Neuron (in vitro differentiated cells): ENCODE data around the gene CST9.

Source experiments
- H2AFZ ChIP-seq: one replicate; pipeline ENCODE4 v1.6.1; 2013; ENCODE audit warnings: low read depth, mild to moderate bottlenecking, inconsistent platforms, low read length, moderate library complexity
- H3K27me3 ChIP-seq: one replicate; pipeline ENCODE4 v1.6.1; 2013; ENCODE audit warnings: low read length; ENCODE audit not compliant: insufficient read depth
- H3K36me3 ChIP-seq: one replicate; pipeline ENCODE4 v1.6.1; 2013; ENCODE audit warnings: low read length; ENCODE audit not compliant: insufficient read depth
- H3K4me1 ChIP-seq: one replicate; pipeline ENCODE4 v1.6.1; 2013; ENCODE audit warnings: low read length; ENCODE audit not compliant: insufficient read depth
- H3K4me3 ChIP-seq: 2 replicates; pipeline ENCODE4 v1.5.1; 2013; ENCODE audit warnings: mild to moderate bottlenecking, low read length, moderate library complexity
- H3K9me3 ChIP-seq: one replicate; pipeline ENCODE4 v1.6.1; 2013; ENCODE audit warnings: low read length

CST9 gene

DNA sequence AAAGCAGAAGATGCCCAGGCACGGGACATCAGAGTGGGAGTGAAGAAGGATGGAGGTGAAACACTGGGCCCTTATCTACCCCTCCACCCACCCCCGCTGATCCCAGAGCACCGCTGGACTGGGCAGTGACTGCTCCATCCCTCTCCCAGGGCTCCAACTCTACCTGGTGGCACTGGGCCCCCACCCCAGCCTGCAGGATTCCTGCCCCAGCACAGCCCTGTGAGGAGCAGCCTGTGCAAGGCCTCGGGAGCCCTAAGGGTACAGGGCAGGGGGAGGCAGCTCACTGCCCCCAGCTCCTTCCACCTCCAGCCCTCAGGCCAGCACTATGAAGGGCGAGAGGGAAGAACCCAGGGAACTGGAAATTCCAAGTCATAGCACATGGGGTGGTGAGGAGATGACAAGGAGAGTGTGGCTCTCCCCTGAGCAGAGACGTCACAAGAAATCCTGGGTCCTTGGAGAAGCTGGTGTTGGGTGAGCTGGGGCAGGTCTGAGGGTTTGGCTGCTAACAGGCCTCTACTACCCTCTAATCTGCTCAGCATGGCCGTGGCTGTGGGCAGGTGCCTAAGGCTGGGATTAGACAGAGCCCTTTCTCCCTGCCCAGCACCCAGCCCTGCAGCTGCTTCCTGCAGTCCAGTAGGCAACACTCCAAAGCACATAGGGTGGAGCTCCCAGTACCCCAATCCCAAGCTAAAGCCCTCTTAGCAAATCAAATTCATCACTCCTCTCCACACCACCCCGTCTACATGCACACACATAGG is 28.5 kb upstream of the CST9 start:
- Histone ChIP-seq H3K36me3 (peaks cover 16% of the 10 kb centered on the region), H2AFZ (no peak overlapping the region), H3K4me1 (peaks cover 12% of the 10 kb centered on the region), H3K9me3 (no peaks in the 10 kb centered on the region), H3K27me3 (no peaks in the 10 kb centered on the region), H3K4me3 (no peak overlapping the region)

DNA sequence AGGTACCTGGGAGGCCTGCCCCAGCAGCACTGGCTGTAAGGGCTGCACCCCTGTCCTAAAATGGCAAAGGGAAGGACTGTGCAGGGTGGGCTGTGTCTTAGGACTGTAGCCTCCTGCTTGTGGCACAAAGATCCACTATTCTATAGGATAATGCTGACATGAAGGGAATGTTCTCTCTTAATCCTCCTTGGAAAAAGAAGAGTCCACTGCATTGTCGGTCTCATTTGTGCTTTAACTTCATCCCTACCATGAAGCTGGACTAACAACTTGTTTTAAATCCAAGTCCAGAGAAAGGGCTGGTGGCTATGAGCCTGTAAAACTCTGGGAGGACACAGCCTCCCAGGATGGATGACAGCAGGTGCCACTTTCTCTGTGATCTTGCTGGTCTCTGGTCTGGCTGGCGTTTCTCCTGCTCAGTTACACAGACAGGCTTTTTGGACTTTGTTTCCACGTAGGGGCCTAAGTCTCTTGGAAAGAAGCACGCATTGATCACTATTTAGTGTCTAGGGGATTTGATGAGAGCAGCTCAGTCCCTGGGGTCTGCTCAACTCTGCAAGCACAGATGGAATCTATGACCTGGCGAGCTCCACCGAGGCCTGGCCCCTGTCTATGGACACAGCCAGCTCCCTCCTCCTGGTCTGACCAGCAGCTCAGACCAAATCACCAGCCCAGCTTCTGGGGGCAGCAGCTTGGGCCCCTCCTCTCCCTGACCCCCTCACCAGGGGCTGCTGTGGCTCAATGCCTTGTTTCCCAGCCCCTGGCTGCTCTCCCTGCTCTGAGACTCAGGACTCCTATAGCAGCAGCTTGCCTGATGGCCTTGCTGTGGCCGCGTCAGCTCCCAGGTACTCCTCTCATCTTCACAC is 27.2 kb upstream of the CST9 start:
- peaks cover 16% of the 10 kb centered on the region for H3K36me3 ChIP-seq
- H3K4me1 ChIP-seq = peaks cover 12% of the 10 kb centered on the region
- no peaks in the 10 kb centered on the region for H3K9me3 ChIP-seq
- no peak overlapping the region for H3K4me3 ChIP-seq
- H3K27me3 ChIP-seq = no peaks in the 10 kb centered on the region
- H2AFZ ChIP-seq = no peak overlapping the region

DNA sequence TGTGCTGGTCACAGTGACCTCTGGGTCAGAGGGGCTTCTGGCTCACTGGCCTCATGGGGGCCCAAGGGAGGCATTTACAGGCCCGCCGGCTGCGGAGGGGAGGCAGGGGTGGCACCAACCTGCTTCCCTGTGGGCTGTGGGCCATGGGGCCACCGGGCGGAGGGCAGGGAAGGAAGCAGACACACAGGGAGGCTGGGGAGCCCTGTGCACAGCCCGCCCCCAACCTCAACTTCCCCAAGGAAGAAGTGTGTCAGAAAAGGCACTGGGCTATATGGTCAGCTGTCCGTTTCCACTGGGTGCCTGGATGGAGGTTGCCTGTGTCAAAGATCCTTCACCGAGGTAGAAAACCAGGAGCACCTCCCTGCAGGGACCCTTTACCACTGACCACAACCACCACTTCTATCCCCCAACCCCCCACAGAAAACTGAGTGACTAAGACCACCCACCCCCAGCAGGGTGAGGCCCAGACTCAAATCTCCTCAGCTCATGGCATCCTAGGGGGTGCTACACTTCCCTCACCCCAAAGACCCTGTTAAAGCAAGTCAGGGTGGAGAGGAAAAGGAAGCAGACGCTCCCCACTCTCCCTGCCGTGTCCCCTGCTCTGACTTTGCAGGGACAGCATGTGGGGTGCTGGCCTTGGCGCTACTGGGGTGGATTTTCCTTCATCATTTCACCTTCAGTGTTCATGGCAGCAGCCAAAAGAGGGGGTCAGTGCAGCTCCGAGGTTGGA is 26.4 kb upstream of the CST9 start:
- no peak overlapping the region for H2AFZ ChIP-seq
- no peaks in the 10 kb centered on the region for H3K27me3 ChIP-seq
- no peak overlapping the region for H3K4me3 ChIP-seq
- no peaks in the 10 kb centered on the region for H3K9me3 ChIP-seq
- H3K36me3 ChIP-seq = peaks cover 16% of the 10 kb centered on the region
- peaks cover 12% of the 10 kb centered on the region for H3K4me1 ChIP-seq

DNA sequence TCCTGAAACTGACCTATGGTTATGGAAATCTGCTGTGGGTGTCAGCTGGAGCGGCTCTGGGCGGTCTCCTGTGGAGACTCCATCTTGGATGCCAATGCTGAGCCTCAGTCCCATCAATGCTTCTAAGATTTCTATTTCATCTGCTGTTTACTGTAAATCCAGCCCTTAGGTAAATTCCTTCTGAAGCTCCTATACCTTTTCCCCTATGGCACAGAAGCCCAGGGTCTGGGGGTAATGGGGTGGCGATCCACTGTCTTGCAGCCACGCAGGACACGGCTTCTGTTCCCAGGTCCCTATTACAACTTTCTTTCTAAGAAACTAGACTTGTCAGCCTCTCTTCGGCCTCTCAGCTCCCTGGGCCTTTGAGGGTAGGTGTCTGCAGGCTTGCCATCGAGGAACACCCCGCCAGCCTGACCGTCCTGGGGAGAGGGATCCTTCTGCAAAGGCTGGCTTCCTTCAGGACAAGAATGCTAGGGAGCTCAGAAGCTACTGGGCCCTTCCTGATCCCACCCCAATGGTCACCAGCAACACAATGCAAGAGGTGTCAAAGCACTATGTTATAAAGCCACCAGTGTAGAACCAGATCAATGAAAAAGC is 25.6 kb upstream of the CST9 start:
- Histone ChIP-seq H3K9me3 (no peaks in the 10 kb centered on the region), H2AFZ (no peak overlapping the region), H3K4me3 (no peak overlapping the region), H3K36me3 (peaks cover 16% of the 10 kb centered on the region), H3K27me3 (no peaks in the 10 kb centered on the region), H3K4me1 (peaks cover 4% of the 10 kb centered on the region)

DNA sequence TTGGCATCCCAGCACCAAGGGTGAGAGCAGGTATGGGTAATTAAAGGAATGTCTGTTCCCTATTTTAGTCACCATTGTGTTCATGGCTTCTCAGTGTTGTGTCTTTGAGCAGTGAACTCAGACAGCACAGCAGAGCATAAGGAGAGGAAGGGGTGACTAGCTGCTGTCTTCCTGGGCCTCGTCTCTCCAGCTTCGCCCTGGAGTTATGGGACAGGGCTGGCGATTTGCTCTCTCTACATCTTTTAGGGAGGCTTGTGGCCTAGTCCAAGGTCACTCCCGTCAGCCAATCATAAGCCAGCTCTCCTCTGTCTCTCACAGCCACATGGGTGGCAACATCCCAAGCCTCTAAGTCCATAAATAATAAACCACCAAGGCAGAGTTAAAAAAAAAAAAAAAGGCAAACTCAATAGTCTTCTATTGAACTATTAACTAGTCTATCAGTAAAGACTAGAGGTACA is 24.7 kb upstream of the CST9 start:
- no peak overlapping the region for H3K4me3 ChIP-seq
- H3K4me1 ChIP-seq = no peaks in the 10 kb centered on the region
- H3K27me3 ChIP-seq = no peaks in the 10 kb centered on the region
- H3K36me3 ChIP-seq = peaks cover 14% of the 10 kb centered on the region
- no peak overlapping the region for H2AFZ ChIP-seq
- H3K9me3 ChIP-seq = no peaks in the 10 kb centered on the region

DNA sequence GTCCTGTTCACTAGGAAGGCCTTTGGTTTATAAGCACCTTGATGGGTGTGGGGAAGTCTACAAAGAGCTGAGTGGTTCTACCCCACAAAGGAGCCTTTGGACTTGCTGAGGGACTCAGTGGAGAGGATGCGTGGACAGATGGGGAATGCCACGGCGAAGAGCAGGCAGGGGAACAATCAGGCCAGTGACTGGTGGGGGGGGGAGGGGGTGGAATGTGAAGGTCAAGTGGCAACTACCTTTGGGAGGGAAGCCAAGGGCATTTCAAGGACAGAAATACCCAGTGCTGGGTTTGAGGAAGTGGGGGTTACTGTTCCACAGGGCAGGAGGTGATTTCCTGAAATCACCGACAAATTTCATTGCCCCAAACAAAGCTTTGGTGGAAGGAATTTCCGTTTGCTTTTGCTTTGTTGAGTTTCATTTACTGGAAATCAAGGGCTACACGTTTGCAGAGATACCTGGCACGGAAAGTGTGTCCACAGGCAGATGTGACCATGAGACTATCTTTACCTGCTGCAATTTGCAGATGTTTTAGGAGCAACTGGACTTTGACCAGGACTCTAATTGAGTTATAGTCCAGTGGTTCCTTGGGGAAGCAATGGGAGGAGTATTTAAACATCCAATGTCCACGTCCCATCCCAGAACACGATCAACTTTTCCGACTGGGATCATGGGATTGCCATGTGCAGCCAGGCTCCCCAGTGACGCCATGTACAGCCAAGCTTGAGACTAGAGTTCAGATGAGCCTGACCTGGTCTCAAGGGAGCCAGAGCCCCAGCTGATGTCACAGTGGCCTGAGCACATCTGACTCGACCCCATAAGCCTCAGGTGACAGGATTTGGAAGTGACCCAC is 24.1 kb upstream of the CST9 start:
- H2AFZ ChIP-seq = no peak overlapping the region
- no peaks in the 10 kb centered on the region for H3K4me1 ChIP-seq
- H3K9me3 ChIP-seq = no peaks in the 10 kb centered on the region
- H3K36me3 ChIP-seq = peaks cover 12% of the 10 kb centered on the region
- H3K4me3 ChIP-seq = no peak overlapping the region
- no peaks in the 10 kb centered on the region for H3K27me3 ChIP-seq

DNA sequence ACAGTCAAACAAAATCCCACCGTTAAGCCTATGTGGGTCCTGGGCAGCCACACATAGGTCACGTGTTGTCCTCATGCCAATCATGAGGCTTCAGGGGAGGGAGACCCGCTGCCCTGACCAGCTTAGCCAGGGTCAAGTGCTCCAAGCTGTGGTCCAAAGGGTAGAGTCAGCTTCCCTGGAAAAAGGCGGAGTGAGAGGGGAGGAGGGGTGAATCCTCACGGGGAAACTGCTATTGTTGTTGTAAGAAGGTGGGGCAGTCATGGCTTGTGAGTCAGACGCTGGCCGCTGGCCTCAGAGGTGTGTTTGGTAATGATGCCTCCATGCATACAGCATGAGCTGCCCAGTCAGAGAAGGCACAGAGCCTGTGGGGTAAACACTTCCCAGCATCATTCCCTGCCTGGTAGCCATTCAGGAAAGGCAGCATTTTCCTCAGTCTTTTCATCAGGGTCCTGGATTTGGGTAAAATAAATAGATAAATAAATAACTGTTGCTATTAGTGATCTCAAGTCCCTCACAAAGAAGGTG is 23.4 kb upstream of the CST9 start:
- Histone ChIP-seq H3K4me1 (no peaks in the 10 kb centered on the region), H3K27me3 (no peaks in the 10 kb centered on the region), H3K9me3 (no peaks in the 10 kb centered on the region), H3K4me3 (no peak overlapping the region), H3K36me3 (peaks cover 12% of the 10 kb centered on the region), H2AFZ (no peak overlapping the region)

DNA sequence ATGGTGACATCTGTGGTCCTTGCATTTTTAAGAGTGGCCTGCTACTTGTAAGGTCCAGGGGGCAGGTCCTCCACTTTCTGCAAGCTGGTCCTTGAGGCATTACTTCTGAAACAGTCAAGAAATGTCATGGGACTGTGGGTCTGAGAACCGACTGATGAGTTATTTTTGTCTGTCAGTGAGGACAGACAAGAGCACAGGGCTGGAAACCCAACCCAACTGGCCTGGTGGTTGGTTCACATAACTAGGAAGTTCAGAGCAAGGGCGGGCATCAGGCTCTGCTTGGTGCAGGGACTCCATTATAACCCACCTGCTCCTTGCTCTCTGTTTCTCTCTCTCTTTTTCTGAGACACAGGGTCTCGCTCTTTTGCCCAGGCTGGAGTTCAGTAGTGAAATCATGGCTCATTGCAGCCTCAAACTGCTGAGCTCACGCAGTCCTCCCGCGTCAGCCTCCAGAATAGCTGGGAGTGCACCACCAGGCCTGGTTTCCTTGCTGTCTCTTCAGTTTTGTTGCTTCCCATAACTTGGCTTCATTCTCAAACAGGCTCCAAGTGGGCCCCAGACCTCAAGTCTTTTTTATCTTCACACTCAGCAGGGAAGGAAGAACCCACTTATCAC is 22.8 kb upstream of the CST9 start:
- H3K9me3 ChIP-seq = no peaks in the 10 kb centered on the region
- peaks cover 10% of the 10 kb centered on the region for H3K36me3 ChIP-seq
- H3K27me3 ChIP-seq = no peaks in the 10 kb centered on the region
- H3K4me3 ChIP-seq = no peak overlapping the region
- no peaks in the 10 kb centered on the region for H3K4me1 ChIP-seq
- no peak overlapping the region for H2AFZ ChIP-seq

DNA sequence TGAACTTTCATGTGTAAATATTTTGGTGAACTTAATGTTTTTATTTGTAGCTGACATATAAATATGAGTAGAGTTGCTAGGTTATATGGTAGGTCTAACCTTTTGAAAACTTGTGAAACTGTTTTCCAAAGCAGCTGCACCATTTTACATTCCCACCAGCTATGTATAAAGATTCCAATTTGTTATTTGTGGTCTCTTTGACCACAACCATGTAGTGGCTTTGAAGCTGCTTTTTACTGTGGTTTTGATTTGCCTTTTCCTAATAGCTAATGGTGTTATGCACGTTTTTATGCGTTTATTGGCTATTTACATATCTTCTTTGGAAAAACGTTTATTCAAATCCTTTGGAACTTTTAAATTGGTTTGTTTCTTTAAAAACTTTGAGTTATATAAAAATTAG is 21.8 kb upstream of the CST9 start:
- Histone ChIP-seq H3K36me3 (no peaks in the 10 kb centered on the region), H3K4me1 (peaks cover 6% of the 10 kb centered on the region), H3K27me3 (no peaks in the 10 kb centered on the region), H3K4me3 (no peak overlapping the region), H3K9me3 (no peaks in the 10 kb centered on the region), H2AFZ (no peak overlapping the region)

DNA sequence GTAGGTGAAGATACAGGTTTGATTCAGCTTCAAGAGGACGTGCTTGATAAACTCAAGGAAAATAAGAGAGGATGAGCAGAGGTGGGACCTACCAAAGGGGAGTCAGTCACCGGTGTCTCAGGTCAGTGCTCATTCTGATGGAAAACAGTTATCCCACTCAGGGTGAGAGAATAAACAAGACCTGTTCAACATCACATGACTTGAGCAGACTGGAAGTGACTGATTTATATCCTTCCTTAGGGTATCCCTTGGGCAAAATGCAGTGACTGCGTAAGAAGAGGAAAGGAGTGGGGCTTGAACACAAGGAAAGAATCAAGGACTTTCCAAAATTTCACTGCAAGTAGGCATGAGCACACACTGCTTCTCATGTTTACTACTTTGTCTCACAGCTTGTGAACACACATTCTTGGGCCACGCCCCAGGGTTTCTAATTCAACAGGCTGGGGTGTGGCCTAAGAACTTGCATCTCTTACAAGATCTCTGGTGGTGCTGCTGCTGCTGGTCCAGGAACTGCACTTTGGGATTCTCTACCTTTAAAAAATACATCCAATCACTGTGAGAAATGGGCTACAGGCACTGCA is 20.4 kb upstream of the CST9 start:
- Histone ChIP-seq H2AFZ (no peak overlapping the region), H3K9me3 (no peaks in the 10 kb centered on the region), H3K4me1 (peaks cover 6% of the 10 kb centered on the region), H3K36me3 (no peaks in the 10 kb centered on the region), H3K27me3 (no peaks in the 10 kb centered on the region), H3K4me3 (no peak overlapping the region)

DNA sequence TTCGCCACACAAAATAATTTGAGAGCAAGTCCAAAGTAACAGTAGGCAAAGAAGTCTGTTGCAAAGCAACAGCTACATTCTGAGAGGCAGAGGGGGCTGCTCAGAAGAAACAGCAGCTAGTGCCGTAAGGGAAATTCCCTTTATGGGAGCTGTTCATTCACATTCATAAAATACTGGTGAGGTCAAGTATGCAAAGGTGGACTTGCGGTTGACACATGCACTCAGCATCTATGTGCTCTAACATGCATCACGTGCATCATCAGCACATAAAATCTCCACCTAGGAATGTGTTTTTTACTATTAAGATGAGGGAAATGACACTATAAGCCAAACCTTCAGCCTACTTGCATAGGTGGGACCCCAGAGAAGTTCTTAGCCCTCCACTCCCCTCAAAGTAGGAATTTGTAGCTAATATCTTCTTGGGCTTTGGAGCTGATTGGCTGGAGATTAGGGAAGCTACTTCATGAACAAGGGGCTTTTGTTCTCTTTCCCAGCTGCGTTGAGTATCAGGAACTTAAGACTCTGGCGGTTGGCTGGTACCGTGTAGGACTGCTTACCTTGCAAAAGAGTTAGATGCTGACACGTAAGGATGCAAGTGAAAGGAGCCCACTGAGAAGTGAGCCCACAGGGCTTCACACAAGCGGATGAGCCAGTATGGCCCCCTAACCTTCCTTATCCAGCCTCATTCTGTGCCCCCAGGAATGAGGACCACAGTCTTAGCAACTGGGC is 19.7 kb upstream of the CST9 start:
- H3K4me3 ChIP-seq = no peak overlapping the region
- no peaks in the 10 kb centered on the region for H3K36me3 ChIP-seq
- H3K9me3 ChIP-seq = no peaks in the 10 kb centered on the region
- H3K4me1 ChIP-seq = peaks cover 6% of the 10 kb centered on the region
- H3K27me3 ChIP-seq = no peaks in the 10 kb centered on the region
- no peak overlapping the region for H2AFZ ChIP-seq
